CD4-positive, alpha-beta T cell treated with Interleukin-2 at 100 ng/mL for 4 hours (primary cell): ENCODE results near the gene NENF.
A peak's percentile ranks its signal among the peaks of the same experiment; 100 is the strongest.
"Not testable (repeated sequence)": the region's sequence is repeated elsewhere in the genome, so short reads cannot be mapped to it uniquely, and the experiment has no call there.

Experiments used
- DNase-seq: peaks from one replicate; pipeline ENCODE4 v3.0.0-alpha.2; 2020; ENCODE audit warnings: low spot score

NENF gene

DNA sequence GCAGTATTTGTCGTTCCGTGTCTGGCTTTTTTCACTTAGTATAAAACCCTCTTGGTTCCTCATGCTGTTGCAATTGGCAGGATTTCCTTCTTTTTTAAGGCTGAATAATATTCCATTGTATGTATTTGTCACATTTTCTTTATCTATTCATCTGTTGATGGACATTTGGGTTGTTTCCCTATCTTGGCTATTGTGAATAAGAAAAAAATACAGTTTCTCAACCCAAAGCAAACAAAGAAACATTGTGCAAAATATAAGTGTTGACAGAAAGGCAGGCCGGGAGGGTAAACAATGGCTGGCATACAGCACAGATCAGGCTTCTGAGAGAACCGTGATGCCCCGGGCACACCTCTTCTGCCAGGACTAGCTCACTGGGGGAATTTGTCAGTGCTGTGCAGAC lies 26.9 kb downstream of the NENF start:
- no peak for DNase-seq

DNA sequence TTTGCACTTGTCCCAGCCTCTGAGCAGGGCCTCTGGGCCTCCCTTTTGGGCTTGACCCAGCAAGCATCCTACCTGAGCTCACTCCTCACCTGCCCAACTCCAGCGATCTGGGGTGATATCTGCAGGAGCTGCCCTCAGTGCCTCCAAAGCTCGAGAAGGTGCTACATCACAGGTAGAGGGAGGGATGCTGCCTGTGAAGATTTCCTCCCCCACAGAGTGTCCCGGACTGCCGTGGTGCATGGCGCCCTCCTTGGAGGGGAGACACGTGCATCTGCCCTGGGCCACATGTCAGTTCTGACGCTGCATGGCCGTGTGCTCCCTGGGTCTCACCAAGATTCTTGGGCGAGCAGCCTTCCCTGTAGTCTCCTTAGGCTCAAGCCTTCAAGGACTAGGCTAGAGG lies 27.7 kb downstream of the NENF start:
- no peak for DNase-seq

DNA sequence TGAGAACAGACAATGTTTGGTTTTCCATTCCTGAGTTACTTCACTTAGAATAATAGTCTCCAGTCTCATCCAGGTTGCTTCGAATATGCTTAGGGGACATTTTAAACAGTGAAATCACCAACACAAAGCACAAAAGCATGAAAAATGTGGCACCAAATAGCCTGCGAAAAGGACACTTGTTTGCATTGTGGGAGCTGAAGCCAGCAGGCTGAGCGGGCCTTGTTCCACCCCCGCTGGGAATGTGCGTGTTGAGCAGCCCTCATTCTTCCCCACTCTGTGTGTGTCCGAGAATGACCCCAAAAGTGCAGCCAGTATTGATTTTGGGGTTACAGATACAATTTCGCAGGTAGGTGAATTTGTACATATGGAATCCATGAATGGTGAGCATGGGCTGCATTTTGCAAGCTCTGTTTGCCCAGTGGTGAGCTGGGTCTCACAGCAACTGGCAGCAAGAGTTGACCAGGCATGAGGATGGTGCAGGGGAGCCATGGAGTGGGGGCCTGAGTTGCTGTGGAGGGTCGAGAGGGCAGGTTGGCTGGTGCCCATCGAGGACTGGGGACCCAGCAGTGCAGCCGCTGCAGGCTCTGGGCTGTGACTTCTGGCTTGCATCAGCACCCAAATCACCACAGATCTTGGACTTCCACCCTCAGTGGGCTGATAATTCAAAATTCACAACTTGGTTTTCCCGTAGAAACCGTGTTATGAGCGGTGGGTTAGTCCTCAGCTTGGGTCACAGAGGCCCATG lies 29.4 kb downstream of the NENF start:
- DNase-seq, result no peak

DNA sequence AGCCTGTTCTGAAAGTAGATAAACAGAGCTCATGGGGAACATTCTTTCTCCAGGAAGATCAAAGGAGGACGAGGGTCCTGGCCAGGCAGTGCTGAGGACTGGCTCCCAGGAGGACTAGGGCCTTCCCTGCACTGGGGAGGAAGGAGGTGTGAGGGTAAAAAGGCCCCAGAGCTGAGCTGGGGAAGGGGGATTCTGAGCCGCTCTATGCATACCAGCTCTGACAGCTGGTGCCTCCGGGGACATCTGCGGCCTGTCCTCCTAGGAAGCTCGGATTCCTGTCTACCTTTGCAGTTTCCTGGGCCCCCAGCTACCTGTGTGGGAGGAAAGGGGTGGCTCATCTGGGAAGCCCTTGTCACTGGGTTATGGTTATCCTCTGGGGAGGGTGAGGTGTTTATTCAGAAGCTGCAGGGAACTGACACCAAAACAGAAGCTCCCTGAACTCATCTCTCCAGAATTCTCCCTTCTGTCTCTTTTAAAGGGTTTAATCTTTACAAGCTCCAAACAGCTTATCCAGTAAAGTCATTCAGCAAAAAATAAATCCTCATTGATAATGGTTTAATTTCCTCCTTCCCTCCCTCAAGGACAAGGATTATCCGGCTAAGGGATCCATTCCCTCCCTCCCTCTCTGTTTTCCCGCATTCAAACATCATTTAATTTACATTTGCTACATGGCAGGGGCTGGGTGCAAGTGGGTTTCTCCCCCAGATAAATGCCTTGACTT lies 31.0 kb downstream of the NENF start:
- DNase-seq, result no peak

DNA sequence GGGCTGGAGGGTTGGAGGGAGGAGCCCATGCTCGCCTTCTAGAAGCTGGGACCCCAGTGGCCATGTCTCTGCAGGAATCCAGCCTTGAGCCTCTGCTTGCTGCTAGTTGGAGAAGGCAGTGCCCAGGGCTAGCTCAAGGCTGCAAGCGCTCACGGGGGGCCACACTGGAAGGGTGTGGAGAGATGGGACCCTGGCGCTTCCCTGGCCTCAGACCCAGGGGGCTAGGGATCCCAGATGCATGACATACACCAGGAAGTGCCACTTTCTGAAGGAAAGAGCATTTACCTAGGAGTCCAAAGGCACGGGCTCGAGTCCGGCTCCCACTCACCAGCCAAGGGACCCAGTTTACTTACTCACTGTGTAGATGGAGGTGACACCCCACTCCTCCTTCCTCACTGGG lies 32.6 kb downstream of the NENF start:
- no peak for DNase-seq

DNA sequence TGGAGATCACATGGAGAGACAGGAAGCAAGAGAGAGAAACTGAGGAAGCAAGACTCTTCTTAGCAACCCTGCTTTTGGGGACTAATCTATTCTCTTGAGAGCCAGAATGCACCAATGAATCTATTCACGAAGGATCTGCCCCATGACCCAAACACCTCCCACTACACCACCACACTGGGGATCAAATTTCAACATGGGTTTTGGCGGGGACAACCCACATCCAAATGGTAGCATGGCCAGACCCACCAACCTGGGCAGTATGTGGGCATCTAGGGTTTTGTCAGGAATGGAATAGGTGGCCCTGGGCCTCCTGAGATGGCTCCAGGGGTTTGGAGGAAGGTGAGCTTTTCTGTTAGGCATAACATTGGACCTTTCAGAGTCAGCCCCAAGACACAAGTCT lies 33.7 kb downstream of the NENF start:
- DNase-seq, result no peak

DNA sequence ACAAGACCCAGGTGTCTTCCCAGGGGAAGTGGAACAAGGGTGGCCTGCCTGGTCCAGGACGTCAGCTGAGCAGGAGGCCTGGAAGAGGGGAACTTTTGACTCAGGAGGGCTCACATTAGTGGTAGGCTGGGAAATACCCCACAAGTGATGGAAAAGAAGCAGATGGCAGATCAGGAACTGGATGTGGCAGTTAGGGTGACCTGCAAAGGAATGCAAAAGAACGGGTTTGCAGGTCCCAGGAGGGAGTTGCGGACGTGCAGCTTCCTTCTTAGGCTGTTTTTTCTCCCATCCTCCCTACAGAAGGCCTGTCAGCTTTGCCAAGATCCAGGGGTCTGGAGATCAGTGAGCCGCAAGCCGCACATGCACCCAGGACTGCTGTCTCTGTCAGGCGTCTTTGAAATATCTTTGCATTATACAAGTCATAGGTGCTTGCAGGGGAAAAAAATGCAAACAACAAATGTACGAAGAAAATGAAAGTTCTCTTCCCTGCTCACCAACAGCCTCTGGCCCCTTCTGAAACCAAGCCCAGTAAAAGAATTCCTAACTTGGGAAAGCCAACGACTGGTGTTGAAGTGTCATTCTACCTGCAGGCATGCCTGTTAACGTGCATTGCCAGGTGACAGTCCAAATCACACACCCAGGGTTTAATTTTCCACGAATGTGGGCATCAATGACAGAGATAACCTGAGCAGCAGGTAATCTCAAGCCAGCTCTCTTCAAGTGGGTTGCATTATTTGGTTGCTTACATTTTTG lies 34.4 kb downstream of the NENF start:
- no peak for DNase-seq

DNA sequence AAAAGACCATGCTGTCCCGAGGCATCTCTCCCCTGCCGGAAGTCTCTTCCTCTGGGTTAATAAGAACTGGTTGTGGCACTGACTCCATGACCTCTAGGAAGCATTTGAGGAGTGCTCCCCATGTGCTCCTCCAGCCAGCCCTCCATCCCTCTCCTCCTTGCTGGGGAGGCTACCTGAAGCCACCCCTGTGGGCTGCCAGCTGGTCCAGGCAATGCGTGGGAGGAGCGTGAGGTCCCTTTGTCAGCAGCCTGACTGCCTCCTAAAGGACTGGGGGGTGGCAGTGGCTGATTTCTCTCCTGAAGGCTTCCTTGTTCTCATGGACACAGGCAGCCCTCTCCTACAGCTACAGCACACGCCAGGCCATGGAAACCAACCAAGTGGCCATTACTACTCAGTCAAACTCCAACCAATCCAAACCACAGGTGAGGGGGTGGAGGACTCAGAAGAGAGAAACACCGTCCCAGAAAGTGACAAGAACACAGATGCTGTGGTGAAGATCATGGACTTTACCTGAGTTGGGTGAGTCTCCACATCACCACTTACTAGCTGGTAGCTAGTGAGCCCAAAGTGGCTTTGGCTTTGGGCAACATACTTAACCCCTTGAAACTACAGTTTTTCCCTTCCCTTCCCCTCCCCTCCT lies 35.2 kb downstream of the NENF start:
- DNase-seq, result no peak

DNA sequence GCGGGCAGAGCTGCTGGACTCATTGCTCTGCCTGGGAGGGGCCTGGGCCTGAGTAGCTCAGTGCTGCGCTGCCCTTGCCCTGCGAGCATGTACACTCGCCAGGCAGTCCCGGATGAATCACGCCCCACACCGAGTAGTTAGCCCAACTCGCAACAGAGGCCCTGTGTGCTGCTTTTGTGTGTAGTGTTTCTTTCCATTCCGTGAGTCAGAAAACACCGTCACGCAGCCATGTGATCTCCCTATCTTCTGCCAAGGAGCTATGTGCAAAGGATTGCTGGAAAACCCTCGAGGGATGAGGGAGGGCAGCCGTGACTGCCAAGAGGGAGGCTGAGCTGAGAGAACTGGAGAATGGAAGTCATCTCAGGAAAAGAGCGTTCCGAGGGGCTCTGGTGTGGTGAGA lies 37.3 kb downstream of the NENF start:
- DNase-seq, result no peak

DNA sequence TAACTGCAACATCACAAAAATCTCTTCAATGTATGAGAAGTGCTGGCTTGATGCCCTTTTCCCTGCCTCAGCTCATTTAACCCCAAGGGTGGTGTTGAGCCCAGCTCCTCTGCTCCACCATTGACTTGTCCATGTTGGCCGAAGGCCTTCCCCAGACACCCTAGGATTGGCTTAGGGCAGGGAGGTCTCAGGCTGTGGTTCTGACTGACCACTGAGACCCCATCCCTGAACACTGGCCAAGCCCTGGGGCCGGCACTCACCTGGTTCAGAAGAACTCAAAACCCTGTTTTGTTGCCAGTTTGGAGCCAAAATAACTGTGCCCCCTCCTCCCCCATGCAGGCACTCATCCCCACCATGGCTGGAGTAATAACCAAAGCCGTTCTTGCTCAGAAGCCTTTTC lies 38.6 kb downstream of the NENF start:
- no peak for DNase-seq

DNA sequence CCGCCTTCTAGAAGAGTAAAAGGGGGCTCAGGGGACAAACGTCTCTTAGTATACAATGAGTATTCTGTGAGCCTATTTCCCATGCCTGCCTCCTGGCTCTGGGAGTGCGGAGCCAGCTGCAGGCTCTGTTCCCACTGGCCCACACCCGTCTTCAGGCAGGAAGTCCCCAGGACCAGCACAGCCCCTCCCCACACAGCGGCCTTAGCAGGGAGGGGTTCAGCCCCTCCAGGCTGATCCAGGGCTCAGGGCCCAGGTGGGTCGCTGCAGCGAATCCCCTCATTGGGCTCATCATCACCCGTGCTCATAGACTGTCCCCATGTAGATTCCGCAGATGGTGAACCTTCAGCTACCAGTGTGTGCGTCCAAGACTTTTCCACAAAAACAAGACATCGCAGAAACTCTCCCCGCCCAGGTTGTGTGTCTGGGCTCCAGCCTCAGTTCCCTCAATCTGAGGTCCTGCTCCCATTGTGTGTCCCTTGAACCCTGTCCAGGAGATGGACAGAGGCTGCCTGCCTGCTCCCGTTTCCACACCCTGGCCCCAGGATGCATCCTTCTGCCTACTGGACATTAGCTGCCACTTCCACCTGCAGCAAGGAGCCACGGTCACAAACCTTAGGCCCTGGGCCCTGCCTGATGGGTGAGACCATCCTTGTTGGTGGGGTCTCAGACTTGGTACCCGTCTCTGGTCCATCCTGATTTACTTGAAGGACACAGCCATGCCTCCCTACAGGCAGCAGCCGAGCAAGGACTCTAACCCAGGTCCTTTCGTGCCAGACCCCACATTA lies 39.4 kb downstream of the NENF start:
- DNase-seq, result no peak

DNA sequence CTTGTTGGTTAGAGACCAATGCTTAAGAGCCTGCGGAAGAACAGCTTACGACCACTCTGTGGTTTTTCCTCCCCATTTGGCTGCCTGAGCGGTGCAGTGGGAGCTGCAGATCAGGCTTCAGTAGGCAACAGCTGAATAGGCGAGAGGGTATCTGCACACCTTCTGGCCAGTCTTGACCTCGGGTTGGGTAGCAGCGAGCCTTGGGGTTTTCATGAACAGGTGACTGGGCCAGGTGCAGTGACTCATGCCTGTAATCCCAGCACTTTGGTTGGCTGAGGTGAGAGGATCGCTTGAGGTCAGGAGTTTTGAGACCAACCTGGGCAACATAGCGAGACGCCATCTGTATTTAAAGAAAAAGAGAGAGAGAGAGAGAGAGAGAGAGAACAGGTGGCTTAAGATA lies 41.0 kb downstream of the NENF start:
- no peak for DNase-seq

DNA sequence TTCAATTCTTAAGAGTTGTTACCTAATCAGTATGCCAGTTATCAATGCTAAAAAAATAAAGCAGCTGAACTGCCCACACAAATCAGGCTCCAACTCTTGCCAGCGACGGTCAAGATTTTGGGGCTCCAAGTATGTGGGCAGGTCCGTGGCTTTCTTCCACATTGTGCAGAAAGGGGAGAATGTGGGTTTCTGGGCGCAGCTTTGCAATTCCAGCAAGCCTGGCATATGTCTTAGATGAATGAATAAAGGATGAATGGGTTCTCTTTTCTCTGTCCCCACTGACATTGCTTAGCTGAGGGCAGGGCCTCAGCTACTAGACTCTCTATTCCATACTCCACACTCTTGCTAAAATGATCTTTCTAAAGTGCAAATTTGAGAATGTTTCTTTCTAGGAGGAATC lies 42.4 kb downstream of the NENF start:
- DNase-seq, result no peak

DNA sequence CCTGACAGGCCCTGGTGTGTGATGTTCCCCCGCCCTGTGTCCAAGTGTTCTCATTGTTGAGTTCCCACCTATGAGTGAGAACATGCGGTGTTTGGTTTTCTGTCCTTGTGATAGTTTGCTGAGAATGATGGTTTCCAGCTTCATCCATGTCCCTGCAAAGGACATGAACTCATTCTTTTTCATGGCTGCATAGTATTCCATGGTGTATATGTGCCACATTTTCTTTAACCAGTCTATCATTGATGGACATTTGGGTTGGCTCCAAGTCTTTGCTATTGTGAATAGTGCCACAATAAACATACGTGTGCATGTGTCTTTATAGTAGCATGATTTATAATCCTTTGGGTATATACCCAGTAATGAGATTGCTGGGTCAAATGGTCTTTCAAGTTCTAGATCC lies 43.1 kb downstream of the NENF start:
- DNase-seq, result not testable (repeated sequence)

DNA sequence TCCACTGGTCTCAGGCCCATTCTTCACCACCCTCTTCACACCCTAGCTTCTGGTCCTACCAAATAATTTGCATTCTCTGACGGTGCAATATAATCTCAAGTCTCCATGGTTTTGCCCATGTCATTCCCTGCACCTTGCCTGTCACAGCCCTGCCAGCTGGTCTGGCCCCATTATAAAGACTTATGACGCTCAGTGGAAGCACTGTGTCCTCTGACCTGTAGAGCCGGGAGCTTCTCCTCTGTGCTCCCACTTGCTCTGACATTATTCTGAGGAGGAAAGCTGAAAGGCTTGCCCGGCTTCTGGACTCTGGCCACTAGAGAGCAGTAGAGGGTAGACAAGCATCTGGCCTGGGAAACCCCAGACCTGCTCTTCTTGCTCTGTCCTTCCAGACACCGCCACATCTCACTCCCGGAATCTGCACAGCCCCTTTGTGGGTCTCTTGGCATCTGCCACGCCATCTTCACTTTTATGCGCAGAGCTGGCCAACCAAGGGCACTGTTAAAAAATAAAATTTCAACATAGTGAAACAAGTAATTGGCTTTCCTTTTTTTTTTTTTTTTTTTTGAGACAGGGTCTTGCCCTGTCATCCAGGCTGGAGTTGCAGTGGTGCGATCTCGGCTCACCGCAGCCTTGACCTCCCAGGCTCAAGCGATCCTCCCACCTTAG lies 44.4 kb downstream of the NENF start:
- peak; percentile 84 for DNase-seq

DNA sequence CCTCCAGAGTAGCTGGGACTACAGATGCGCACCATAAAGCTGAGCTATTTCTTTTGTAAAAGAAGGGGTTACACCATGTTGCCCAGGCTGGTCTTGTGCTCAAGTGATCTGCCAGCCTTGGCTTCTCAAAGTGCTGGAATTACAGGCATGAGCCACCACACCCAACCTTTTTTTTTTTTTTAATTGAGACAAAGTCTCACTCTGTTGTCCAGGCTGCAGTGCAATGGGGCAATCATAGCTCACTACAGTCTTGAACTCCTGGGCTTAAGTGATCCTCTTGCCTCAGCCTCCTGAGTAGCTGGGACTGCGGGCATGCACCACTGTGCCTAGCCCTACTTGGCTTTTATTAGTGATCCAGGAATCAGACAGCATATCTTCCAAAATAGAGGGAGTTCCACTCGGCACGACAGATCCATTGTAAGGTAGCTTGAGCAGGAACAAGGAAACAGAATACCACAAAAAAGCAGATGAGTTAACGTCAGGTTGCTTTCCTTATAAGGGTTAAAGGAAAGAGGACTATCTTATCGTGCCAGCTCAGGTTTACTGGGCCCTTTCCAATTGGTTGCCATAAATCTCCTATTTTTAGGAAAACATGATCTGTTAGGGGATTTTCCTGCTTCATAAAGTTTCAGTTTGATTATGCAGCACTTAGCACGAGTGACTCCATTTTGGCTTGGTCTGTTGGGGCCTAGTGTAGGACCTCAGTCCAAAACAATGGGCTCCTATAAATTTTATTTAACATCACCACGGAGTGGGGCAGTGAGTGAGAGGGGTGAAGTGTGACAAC lies 45.2 kb downstream of the NENF start:
- no peak for DNase-seq

DNA sequence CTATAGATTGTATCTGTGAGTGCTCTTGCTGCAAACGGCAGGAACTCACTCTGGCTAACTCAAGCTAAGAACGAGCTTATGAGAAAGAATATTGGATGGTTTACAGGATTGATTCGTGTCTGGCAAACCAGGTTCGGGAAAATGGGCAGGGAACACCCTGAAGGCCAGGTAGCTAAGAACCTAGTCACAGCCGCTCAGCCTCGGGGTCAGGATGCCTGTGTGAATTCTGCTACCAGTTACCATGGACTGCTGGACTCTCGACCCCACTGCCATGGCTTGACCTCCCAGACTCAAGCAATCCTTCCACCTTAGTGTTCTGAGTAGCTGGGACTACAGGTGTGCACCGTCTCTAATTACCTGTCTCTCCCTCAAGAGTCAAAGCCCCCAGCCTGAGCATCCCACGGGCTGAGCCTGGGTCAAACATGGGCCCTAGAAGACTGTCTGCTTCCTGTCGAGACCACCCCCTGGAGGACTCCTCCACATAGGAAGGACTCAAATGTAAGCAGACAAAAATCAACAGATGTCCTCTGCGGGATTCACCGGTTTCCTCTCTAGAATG lies 45.8 kb downstream of the NENF start:
- no peak for DNase-seq

DNA sequence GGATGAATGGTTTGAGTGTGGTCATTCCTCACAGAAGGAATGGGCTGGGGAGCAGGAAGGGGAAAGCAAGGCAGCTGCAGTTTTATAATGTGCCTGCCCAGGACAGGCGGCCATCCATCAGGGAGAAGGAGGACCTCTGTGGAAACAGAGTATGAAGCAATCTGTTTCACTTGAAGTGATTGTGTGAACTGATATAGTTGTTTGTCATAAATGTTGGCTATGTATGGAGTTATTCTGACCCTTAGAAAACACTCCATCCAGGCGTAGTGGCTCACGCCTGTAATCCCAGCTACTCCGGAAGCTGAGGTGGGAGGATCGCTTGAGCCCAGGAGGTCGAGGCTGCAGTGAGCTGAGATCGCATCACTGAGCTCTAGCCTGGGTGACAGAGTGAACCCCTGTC lies 46.5 kb downstream of the NENF start:
- DNase-seq, result no peak

DNA sequence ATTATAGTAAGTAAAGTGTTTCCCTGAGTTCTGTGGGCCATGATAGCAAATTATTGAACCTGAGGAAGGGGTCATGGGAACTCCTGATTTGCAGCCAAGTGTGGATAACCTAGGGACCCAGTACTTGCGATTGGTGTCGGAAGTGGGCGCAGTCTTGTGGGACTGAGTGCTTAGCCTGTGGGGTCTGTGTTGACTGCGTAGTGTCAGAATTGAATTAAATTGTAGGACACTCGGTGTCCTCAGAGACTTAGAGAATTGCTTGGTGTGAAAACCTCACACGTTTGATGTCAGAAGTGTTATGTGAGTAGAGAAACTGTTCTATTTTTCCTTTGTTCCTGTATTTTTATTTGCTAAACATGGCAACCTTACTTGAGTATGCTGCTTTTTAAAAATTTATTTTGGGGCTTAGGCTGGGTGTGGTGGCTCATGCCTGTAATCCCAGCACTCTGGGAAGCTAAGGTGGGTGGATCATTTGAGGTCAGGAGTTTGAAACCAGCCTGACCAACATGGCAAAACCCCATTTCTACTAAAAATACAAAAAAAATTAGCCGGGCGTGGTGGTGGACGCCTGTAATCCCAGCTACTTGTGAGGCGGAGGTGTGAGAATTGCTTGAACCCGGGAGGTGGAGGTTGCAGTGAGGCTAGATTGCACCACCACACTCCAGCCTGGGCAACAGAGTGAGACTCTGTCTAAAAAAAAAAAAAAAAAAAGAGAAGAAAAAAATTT lies 48.2 kb downstream of the NENF start:
- DNase-seq, result peak; percentile 3

DNA sequence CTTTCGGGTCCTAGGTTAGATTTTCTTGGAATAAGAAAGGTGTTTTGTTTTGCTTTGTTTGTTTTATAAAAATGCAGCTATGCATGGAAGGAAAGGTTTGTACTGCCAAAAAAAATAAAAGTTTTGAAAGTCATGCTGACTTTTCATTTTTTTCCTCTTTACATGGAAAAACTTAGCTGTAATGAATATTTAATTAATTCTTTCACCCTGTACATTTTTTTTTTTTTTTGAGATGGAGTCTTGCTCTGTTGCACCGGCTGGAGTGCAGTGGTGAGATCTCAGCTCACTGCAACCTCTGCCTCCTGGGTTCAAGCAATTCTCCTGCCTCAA lies 48.7 kb downstream of the NENF start:
- DNase-seq, result no peak
